A549 (cell line): ENCODE measurements around the gene CSMD2. TPM values are rescaled to one million over a fixed set of nuclear protein-coding genes. Genes with fewer than 3 reads are reported as not detected.

ENCODE experiments used
- ATAC-seq, 2 experiments: fragments of 200-7000 bp in 1 of 2; fragments of >200 bp in 1 of 2; cut with Nextera tagmentation in 1 of 2; cut with Tn5 transposase in 1 of 2; 3 replicates each; pipeline versions ENCODE4 v1.8.0 to v1.9.1; 2018 to 2020; ENCODE audit warnings: mild to moderate bottlenecking in 1 of 2, moderate library complexity in 1 of 2
- CTCF ChIA-PET: fragments of 300-600 bp; sonication (Branson Sonifier 250); formaldehyde crosslinking; extraction: SDS; loops from one replicate; lab custom pipeline; 2021; ENCODE audit warnings: antibody characterized with exemption, inconsistent platforms; lab: Yijun Ruan, JAX
- POLR2A ChIA-PET: fragments of 350-600 bp; formaldehyde crosslinking; extraction: SDS; loops from one replicate; lab custom pipeline; 2021; ENCODE audit warnings: antibody characterized with exemption, inconsistent platforms; lab: Yijun Ruan, JAX
- DNase-seq, 2 experiments: peaks; one replicate each; pipeline versions ENCODE4 v3.0.0 to v3.0.0-alpha.2; 2011 to 2016; ENCODE audit warnings: low read depth in 1 of 2, low spot score in 1 of 2
- FAIRE-seq: peaks from 2 replicates; lab custom pipeline; 2011; peaks lifted over from hg19 to GRCh38; lab: Jason Lieb, UNC
- H3K27ac ChIP-seq, 2 experiments: fragments of >200 bp; sonication (Bioruptor Twin); formaldehyde crosslinking; 3 replicates each; pipeline ENCODE4 v1.5.1; 2016 to 2017
- H3K4me1 ChIP-seq: fragments of >200 bp; sonication (Bioruptor Twin); formaldehyde crosslinking; 3 replicates; pipeline ENCODE4 v1.6.1; 2016
- H3K4me2 ChIP-seq: fragments of >200 bp; sonication (Bioruptor Twin); formaldehyde crosslinking; 3 replicates; pipeline ENCODE4 v1.6.1; 2016
- H3K4me3 ChIP-seq: fragments of >200 bp; sonication (Bioruptor Twin); formaldehyde crosslinking; 3 replicates; pipeline ENCODE4 v1.5.1; 2016
- H3K9me3 ChIP-seq: fragments of >200 bp; sonication (Bioruptor Twin); formaldehyde crosslinking; 3 replicates; pipeline ENCODE4 v1.6.1; 2016
- ATOH8 ChIP-seq: fragments of 250-450 bp; sonication (Bioruptor Pico); IDR thresholded peaks from 2 replicates; pipeline ENCODE4 v1.5.0; 2020; ENCODE audit warnings: low read depth, mild to moderate bottlenecking, moderate library complexity
- CBX2 ChIP-seq: fragments of 200-600 bp; sonication (generic); IDR thresholded peaks from 2 replicates; pipeline ENCODE4 v1.6.1; 2016; ENCODE audit warnings: low read depth, mild to moderate bottlenecking, borderline replicate concordance
- CEBPB ChIP-seq, 2 experiments: fragments of >200 bp in 1 of 2; sonication (Bioruptor Twin) in 1 of 2; formaldehyde crosslinking in 1 of 2; IDR thresholded peaks; 2 replicates each; pipeline ENCODE4 v1.6.1; 2012 to 2016
- CHD2 ChIP-seq: fragments of 150-350 bp; IDR thresholded peaks from 2 replicates; pipeline ENCODE4 v1.6.1; 2014; ENCODE audit warnings: low read length; ENCODE audit not compliant: partially characterized antibody
- CHD4 ChIP-seq: fragments of 200-600 bp; sonication (generic); IDR thresholded peaks from 2 replicates; pipeline ENCODE4 v1.6.1; 2016; ENCODE audit warnings: antibody characterized with exemption, mild to moderate bottlenecking, borderline replicate concordance
- E2F6 ChIP-seq: IDR thresholded peaks from 2 replicates; pipeline ENCODE4 v1.6.1; 2012; ENCODE audit warnings: low read depth, borderline replicate concordance
- ESRRA ChIP-seq: fragments of 150-350 bp; IDR thresholded peaks from 2 replicates; pipeline ENCODE4 v1.6.1; 2014; ENCODE audit warnings: mild to moderate bottlenecking, low read length, borderline replicate concordance
- FOXS1 ChIP-seq: fragments of 250-450 bp; sonication (Bioruptor Pico); IDR thresholded peaks from 2 replicates; pipeline ENCODE4 v1.5.0; 2020; ENCODE audit warnings: mild to moderate bottlenecking, moderate library complexity
- HDAC2 ChIP-seq: fragments of 200-600 bp; sonication (generic); IDR thresholded peaks from 2 replicates; pipeline ENCODE4 v1.6.1; 2016
- HMGXB4 ChIP-seq: fragments of 250-450 bp; sonication (Bioruptor Pico); IDR thresholded peaks from 2 replicates; pipeline ENCODE4 v1.5.0; 2021; ENCODE audit warnings: mild to moderate bottlenecking, moderate library complexity, borderline replicate concordance
- HOXB13 ChIP-seq: fragments of 250-450 bp; sonication (Bioruptor Pico); IDR thresholded peaks from 2 replicates; pipeline ENCODE4 v1.5.0; 2020; ENCODE audit warnings: low read depth, mild to moderate bottlenecking, moderate library complexity
- JUN ChIP-seq, 2 experiments: fragments of >200 bp; sonication (Bioruptor Twin); formaldehyde crosslinking; IDR thresholded peaks; 2 replicates in 1 of 2; 3 replicates in 1 of 2; pipeline ENCODE4 v1.6.1; 2016 to 2017
- MAFK ChIP-seq: fragments of 450-650 bp; IDR thresholded peaks from 2 replicates; pipeline ENCODE4 v1.6.1; 2014; ENCODE audit not compliant: partially characterized antibody
- MYC ChIP-seq: IDR thresholded peaks from 2 replicates; pipeline ENCODE4 v1.6.1; 2012; ENCODE audit warnings: mild to moderate bottlenecking, inconsistent platforms, low read length, improper control_type of control experiment, borderline replicate concordance
- NFE2L2 ChIP-seq: fragments of 150-350 bp; conservative IDR thresholded peaks from 2 replicates; pipeline ENCODE4 v1.6.1; 2014; ENCODE audit warnings: low read length
- NPAS2 ChIP-seq: fragments of 250-450 bp; sonication (Bioruptor Pico); IDR thresholded peaks from 2 replicates; pipeline ENCODE4 v1.8.0; 2022; ENCODE audit warnings: mild to moderate bottlenecking, moderate library complexity, borderline replicate concordance
- NR3C1 ChIP-seq: fragments of >200 bp; sonication (Bioruptor Twin); formaldehyde crosslinking; IDR thresholded peaks from 3 replicates; pipeline ENCODE4 v1.6.1; 2017
- POLR2A ChIP-seq: IDR thresholded peaks from 2 replicates; pipeline ENCODE4 v1.6.1; 2012; ENCODE audit warnings: mild to moderate bottlenecking, low read length
- REST ChIP-seq: fragments of 200-600 bp; sonication (generic); IDR thresholded peaks from 2 replicates; pipeline ENCODE4 v1.6.1; 2016; ENCODE audit warnings: antibody characterized with exemption, mild to moderate bottlenecking, moderate library complexity
- RFX5 ChIP-seq: fragments of 450-650 bp; IDR thresholded peaks from 2 replicates; pipeline ENCODE4 v1.7.1; 2014; ENCODE audit warnings: antibody characterized with exemption, mild to moderate bottlenecking, moderate library complexity
- RNF2 ChIP-seq: fragments of 200-600 bp; sonication (generic); IDR thresholded peaks from 2 replicates; pipeline ENCODE4 v1.6.1; 2016; ENCODE audit warnings: low read depth, mild to moderate bottlenecking, antibody characterized with exemption, moderate library complexity, borderline replicate concordance
- SMC3 ChIP-seq: fragments of >200 bp; sonication (Bioruptor Twin); formaldehyde crosslinking; IDR thresholded peaks from 3 replicates; pipeline ENCODE4 v1.6.1; 2018; ENCODE audit warnings: inconsistent platforms
- SREBF2 ChIP-seq: fragments of 450-650 bp; IDR thresholded peaks from 2 replicates; pipeline ENCODE4 v1.6.1; 2014; ENCODE audit warnings: mild to moderate bottlenecking, moderate library complexity
- TP53 ChIP-seq: fragments of 250-450 bp; sonication (Bioruptor Pico); IDR thresholded peaks from 2 replicates; pipeline ENCODE4 v1.5.0; 2021; ENCODE audit warnings: mild to moderate bottlenecking, moderate library complexity
- WGBS: methylation state at CpG from one replicate; pipeline ENCODE4 v1.1.6; 2017; ENCODE audit errors: missing lambda C conversion rate; 5-methylcytosine and 5-hydroxymethylcytosine counted together
- polyA plus RNA-seq, 4 experiments: library from polyadenylated mRNA; depleted of rRNA in 3 of 4; stranded (reverse); fragments of >200 nt; fragmentation: RNase III in 1 of 4; extraction: RNeasy Plus Mini Kit Qiagen cat#74134 plus additional on column Dnase treatment in 1 of 4; gene quantifications; 2 replicates in 3 of 4; 3 replicates in 1 of 4; pipeline ENCODE4 v1.2.3, GENCODE V29; 2011 to 2017
- TF ChIP-seq, protein P1 (sequence below): IDR thresholded peaks from 2 replicates; pipeline ENCODE4 v1.6.1; 2012

CSMD2 gene
- polyA plus RNA-seq, 2 of the 4 experiments (the other 2 are of a cell fraction), result not detected

DNA sequence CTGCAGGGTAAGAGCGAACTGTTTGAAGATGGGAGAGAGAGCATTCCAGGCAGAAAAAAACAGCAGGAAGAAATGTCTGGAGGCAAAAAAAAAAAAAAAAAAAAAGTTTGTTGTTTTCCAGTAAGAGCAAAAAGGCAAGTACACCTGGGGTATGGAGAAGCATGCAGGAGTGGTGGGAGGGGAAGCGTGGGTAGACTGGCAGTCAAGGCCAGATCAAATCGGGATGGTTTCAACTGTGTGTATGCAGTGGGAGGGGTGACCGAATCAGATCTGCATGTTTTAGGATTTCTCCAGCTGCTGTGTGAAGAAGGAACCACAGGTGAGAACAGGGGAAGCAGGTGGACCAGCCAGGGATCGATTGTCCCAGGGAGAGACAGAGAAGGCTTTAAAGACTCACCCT is 34.7 kb downstream of the CSMD2 start:
- DNase-seq (no peak), FAIRE-seq (no peak), ATAC-seq (no peak)
- Histone ChIP-seq H3K9me3 (no peaks in the 10 kb centered on the region), H3K4me2 (no peak overlapping the region), H3K4me3 (no peak overlapping the region), H3K4me1 (no peaks in the 10 kb centered on the region), H3K27ac (no peak overlapping the region)
- ChIA-PET CTCF (no interaction called here), POLR2A (no interaction called here)
- TF ChIP-seq RNF2, result no peak
- no peak for TF ChIP-seq CHD2
- no peak for TF ChIP-seq MAFK
- no peak for TF ChIP-seq SMC3
- TF ChIP-seq CBX2, result no peak
- no peak for TF ChIP-seq E2F6
- TF ChIP-seq POLR2A, result no peak
- no peak for TF ChIP-seq REST
- TF ChIP-seq SREBF2, result no peak
- no peak for TF ChIP-seq CEBPB (IDR thresholded peaks at IDR 0.05)
- no peak for TF ChIP-seq CHD4
- no peak for TF ChIP-seq NR3C1
- no peak for TF ChIP-seq NPAS2 (CRISPR knock-in tag)
- no peak for TF ChIP-seq TP53 (CRISPR knock-in tag)
- WGBS, result 21% methylated on average over 5 of the region's 5 CpGs

GRCh38 chr1:34129630-34130029 is 35.4 kb downstream of the CSMD2 start:
- H3K4me2 ChIP-seq, result no peak overlapping the region
- H3K4me1 ChIP-seq, result no peaks in the 10 kb centered on the region
- 33% methylated on average over 6 of the region's 6 CpGs for WGBS
- ATAC-seq, result peak in 1 of 2 experiments; percentile 60; a peak in 2 of 6 replicates
- no peak for TF ChIP-seq RFX5
- no peak for TF ChIP-seq HOXB13 (CRISPR knock-in tag)
- no peak for TF ChIP-seq ATOH8
- no peak for TF ChIP-seq HDAC2
- no peak for TF ChIP-seq SREBF2
- TF ChIP-seq TP53 (CRISPR knock-in tag), result no peak
- no peak for TF ChIP-seq RNF2
- TF ChIP-seq MYC, result no peak
- TF ChIP-seq JUN (IDR thresholded peaks at IDR 0.05), result no peak
- TF ChIP-seq, protein P1, sequence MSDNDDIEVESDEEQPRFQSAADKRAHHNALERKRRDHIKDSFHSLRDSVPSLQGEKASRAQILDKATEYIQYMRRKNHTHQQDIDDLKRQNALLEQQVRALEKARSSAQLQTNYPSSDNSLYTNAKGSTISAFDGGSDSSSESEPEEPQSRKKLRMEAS, result no peak
- no peak for TF ChIP-seq ESRRA
- no peak for TF ChIP-seq FOXS1 (CRISPR knock-in tag)
- TF ChIP-seq HMGXB4, result no peak
- TF ChIP-seq CBX2, result no peak
- no peak for TF ChIP-seq CHD4
- no peak for TF ChIP-seq NFE2L2
- no peak for DNase-seq
- no peaks in the 10 kb centered on the region for H3K9me3 ChIP-seq
- POLR2A ChIA-PET, result no interaction called here
- CTCF ChIA-PET, result no interaction called here
- no peak overlapping the region for H3K27ac ChIP-seq
- no peak for FAIRE-seq
- no peak overlapping the region for H3K4me3 ChIP-seq
